Measurements from ENCODE around the gene SNAPC5. TPM values are rescaled to one million over a fixed set of nuclear protein-coding genes. Genes with fewer than 3 reads are reported as not detected.

The SNAPC5 gene
- total RNA-seq, 1 experiment from 2014 or later, result 28.3 TPM

DNA sequence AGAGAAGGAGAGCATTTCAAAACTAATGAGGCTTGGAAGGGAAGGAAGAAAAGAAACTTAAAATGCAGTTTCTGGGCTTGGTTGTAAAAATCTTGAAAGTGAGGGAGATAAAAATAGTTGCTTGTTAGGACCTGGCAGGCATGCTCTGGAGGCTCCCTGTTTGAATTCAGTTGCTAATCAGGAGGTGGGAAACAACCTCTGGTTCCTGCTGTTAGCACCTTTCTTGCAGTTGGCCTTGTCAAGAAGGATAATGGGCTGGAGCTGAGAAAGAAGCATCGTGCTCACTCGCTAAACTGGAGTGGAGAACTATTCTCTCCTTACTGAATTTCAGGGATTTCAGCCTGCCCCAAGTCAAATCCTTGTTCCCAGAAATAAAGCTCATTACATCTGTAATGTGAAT is 23.4 kb downstream of the SNAPC5 start:
- ATAC-seq (no peak), DNase-seq (ENCODE audit: low read depth, low spot score) (no peak)
- Histone ChIP-seq H3K79me2 (ENCODE audit: insufficient read depth, low read length) (no peaks in the 10 kb centered on the region), H4K20me1 (ENCODE audit: insufficient read depth) (no peaks in the 10 kb centered on the region), H3K9me3 (ENCODE audit: control insufficient read depth in 1 of 2, insufficient read depth in 1 of 2, low read depth in 1 of 2, low read length in 2 of 2) (no peaks in the 10 kb centered on the region), H3K27me3 (ENCODE audit: insufficient read depth, low read length) (no peaks in the 10 kb centered on the region), H3K4me2 (ENCODE audit: low read length) (no peak overlapping the region), H3K9ac (ENCODE audit: low read length) (no peak overlapping the region), H2AFZ (ENCODE audit: low read depth, low read length, poor library complexity, severe bottlenecking) (no peak overlapping the region), H3K36me3 (ENCODE audit: control insufficient read depth in 1 of 2, insufficient read depth in 2 of 2, low read length in 2 of 2) (no peaks in the 10 kb centered on the region), H3K4me1 (ENCODE audit: control insufficient read depth in 1 of 2, insufficient read depth in 2 of 2, low read length in 2 of 2) (peaks cover 11 to 22% of the 10 kb centered on the region in 2 experiments; a peak in 3 of 4 replicates), H3K9me2 (ENCODE audit: insufficient read depth) (no peaks in the 10 kb centered on the region), H3K27ac (ENCODE audit: low read depth, low read length) (no peak overlapping the region), H3K4me3 (replicated peaks in 1 of 2; ENCODE audit: low read depth in 1 of 2, low read length in 2 of 2) (no peak overlapping the region)
- no TSS peak for BruUV-seq (replicated peaks)
- ChIA-PET CTCF (no interaction called here), POLR2A (no interaction called here), RAD21 (ENCODE audit: low non-redundant PET in 1 of 2, low total read pairs in 2 of 2, uncharacterized antibody in 2 of 2, unreplicated experiment in 2 of 2) (no interaction called here)
- TF ChIP-seq YY1 (IDR thresholded peaks at IDR 0.05; ENCODE audit: extremely low read depth, insufficient replicate concordance, low read depth, low read length) (no peak), FOSL1 (IDR thresholded peaks at IDR 0.05; ENCODE audit: low read depth) (no peak), EZH2phosphoT487 (IDR thresholded peaks at IDR 0.05; ENCODE audit: borderline replicate concordance) (no peak), CBX3 (IDR thresholded peaks at IDR 0.05; ENCODE audit: low read depth) (no peak), SIN3A (IDR thresholded peaks at IDR 0.05; ENCODE audit: low read depth) (no peak), ZNF274 (IDR thresholded peaks at IDR 0.05; ENCODE audit: low read depth, low read length) (no peak), ELF1 (IDR thresholded peaks at IDR 0.05; ENCODE audit: borderline replicate concordance, low read depth) (no peak), SRF (IDR thresholded peaks at IDR 0.05; ENCODE audit: low read depth) (no peak), EZH2 (IDR thresholded peaks at IDR 0.05) (no peak), JUND (IDR thresholded peaks at IDR 0.05) (no peak), CEBPB (IDR thresholded peaks at IDR 0.05; ENCODE audit: low read depth) (no peak), TCF7L2 (IDR thresholded peaks at IDR 0.05; ENCODE audit: borderline replicate concordance, extremely low read depth, insufficient read depth, insufficient read length) (no peak), EGR1 (IDR thresholded peaks at IDR 0.05; ENCODE audit: low read depth) (no peak)
- TF ChIP-seq, protein P1, sequence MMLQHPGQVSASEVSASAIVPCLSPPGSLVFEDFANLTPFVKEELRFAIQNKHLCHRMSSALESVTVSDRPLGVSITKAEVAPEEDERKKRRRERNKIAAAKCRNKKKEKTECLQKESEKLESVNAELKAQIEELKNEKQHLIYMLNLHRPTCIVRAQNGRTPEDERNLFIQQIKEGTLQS (IDR thresholded peaks at IDR 0.05), result no peak
- intact Hi-C loops (cut with micrococcal nuclease), result no loop called here
